GM19395 (cell line): Measurements from ENCODE around the gene OVOL3.

ENCODE experiments used
- ATAC-seq: cut with Tn5 transposase; IDR thresholded peaks from one replicate; pipeline ENCODE4 v1.9.1; 2021; ENCODE audit warnings: mild to moderate bottlenecking, moderate library complexity; ENCODE audit not compliant: unreplicated experiment

The OVOL3 gene

GRCh38 chr19:36160821-36161596 is 50.1 kb downstream of the OVOL3 start:
- no peak for ATAC-seq
